B cell (primary cell): ENCODE results near the gene TIAM2. TPM values are rescaled to one million over a fixed set of nuclear protein-coding genes. Genes with fewer than 3 reads are reported as not detected.

ENCODE experiments used
- ATAC-seq: fragments of 200-7000 bp; cut with Tn5 transposase; one replicate; pipeline ENCODE4 v1.10.0; 2021; ENCODE audit warnings: low read depth, mild to moderate bottlenecking, moderate number of reproducible peaks, moderate library complexity
- CTCF ChIA-PET: fragments of 350-600 bp; sonication (Branson Sonifier 250); formaldehyde crosslinking; loops from one replicate; lab custom pipeline; 2021; ENCODE audit warnings: antibody characterized with exemption, inconsistent platforms; lab: Charles Lee
- POLR2A ChIA-PET: fragments of 350-600 bp; sonication (Branson Sonifier 250); formaldehyde crosslinking; loops from one replicate; lab custom pipeline; 2021; ENCODE audit warnings: antibody characterized with exemption; lab: Charles Lee
- DNase-seq: peaks from one replicate; pipeline ENCODE4 v3.0.0; 2013
- H2AFZ ChIP-seq: 2 replicates; pipeline ENCODE4 v1.6.1; 2012; ENCODE audit warnings: mild to moderate bottlenecking, low read depth, low read length; ENCODE audit not compliant: insufficient read depth, poor library complexity, severe bottlenecking
- H3K27ac ChIP-seq, 2 donors: 1 replicate in 1 of 2; 2 replicates in 1 of 2; pipeline ENCODE4 v1.5.1; 2012 to 2013; ENCODE audit warnings: low read length in 2 of 2, mild to moderate bottlenecking in 2 of 2, moderate library complexity in 1 of 2
- H3K27me3 ChIP-seq, 4 experiments: fragments of 200-600 bp in 1 of 4; sonication (generic) in 1 of 4; replicated peaks in 1 of 4; 1 replicate in 2 of 4; 2 replicates in 2 of 4; pipeline versions ENCODE4 v1.6.1 to v1.7.0; 2013 to 2016; ENCODE audit warnings: low read length in 3 of 4, mild to moderate bottlenecking in 2 of 4, mixed read lengths in 1 of 4, moderate library complexity in 1 of 4; ENCODE audit not compliant: insufficient read depth in 4 of 4, control insufficient read depth in 3 of 4; ENCODE audit errors: control extremely low read depth in 1 of 4
- H3K36me3 ChIP-seq, 2 experiments: replicated peaks in 1 of 2; 1 replicate in 1 of 2; 2 replicates in 1 of 2; pipeline versions ENCODE4 v1.6.1 to v1.7.1; 2013; ENCODE audit warnings: low read length in 1 of 2; ENCODE audit not compliant: insufficient read depth in 2 of 2, control insufficient read depth in 1 of 2; ENCODE audit errors: control extremely low read depth in 1 of 2, extremely low read depth in 1 of 2
- H3K4me1 ChIP-seq, 2 donors: fragments of 200-600 bp in 1 of 2; sonication (generic) in 1 of 2; 1 replicate in 1 of 2; 2 replicates in 1 of 2; pipeline versions ENCODE4 v1.5.1 to v1.6.1; 2013 to 2017; ENCODE audit warnings: low read length in 2 of 2; ENCODE audit not compliant: control insufficient read depth in 2 of 2, insufficient read depth in 2 of 2
- H3K4me2 ChIP-seq: replicated peaks from 2 replicates; pipeline ENCODE3; 2012; ENCODE audit warnings: mild to moderate bottlenecking, low read depth, low read length; ENCODE audit not compliant: poor library complexity, severe bottlenecking
- H3K4me3 ChIP-seq, 5 experiments: fragments of 200-600 bp in 1 of 5; sonication (generic) in 1 of 5; 1 replicate in 3 of 5; 2 replicates in 2 of 5; pipeline versions ENCODE4 v1.5.1 to v1.7.0; 2011 to 2016; ENCODE audit warnings: low read length in 4 of 5, mild to moderate bottlenecking in 4 of 5, low read depth in 2 of 5, control low read depth in 1 of 5, moderate library complexity in 1 of 5; ENCODE audit not compliant: insufficient read depth in 1 of 5; ENCODE audit errors: control extremely low read depth in 1 of 5, extremely low read depth in 1 of 5
- H3K79me2 ChIP-seq: fragments of 200-600 bp; sonication (generic); one replicate; pipeline ENCODE4 v1.6.0; 2016; ENCODE audit warnings: low read length; ENCODE audit not compliant: control insufficient read depth, insufficient read depth
- H3K9ac ChIP-seq: fragments of 200-600 bp; sonication (generic); 2 replicates; pipeline ENCODE4 v1.6.1; 2017; ENCODE audit warnings: mild to moderate bottlenecking, low read length, moderate library complexity
- H3K9me3 ChIP-seq, 3 donors: one replicate each; pipeline versions ENCODE4 v1.6.1 to v1.7.1; 2013; ENCODE audit warnings: low read length in 2 of 3; ENCODE audit not compliant: control insufficient read depth in 2 of 3, insufficient read depth in 1 of 3; ENCODE audit errors: control extremely low read depth in 1 of 3
- H4K20me1 ChIP-seq: 2 replicates; pipeline ENCODE4 v1.6.0; 2012; ENCODE audit warnings: mild to moderate bottlenecking, low read length; ENCODE audit not compliant: insufficient read depth, control insufficient read depth, poor library complexity, severe bottlenecking
- H3K27ac Mint-ChIP-seq: one replicate; pipeline ENCODE4 v1.8.0; 2021; ENCODE audit warnings: mixed read lengths
- H3K27me3 Mint-ChIP-seq: one replicate; pipeline ENCODE4 v1.8.0; 2021; ENCODE audit warnings: mixed read lengths
- H3K4me1 Mint-ChIP-seq: one replicate; pipeline ENCODE4 v1.8.0; 2021; ENCODE audit warnings: mixed read lengths
- H3K4me3 Mint-ChIP-seq: one replicate; pipeline ENCODE4 v1.8.0; 2021; ENCODE audit warnings: mixed read lengths
- H3K9me3 Mint-ChIP-seq: one replicate; pipeline ENCODE4 v1.8.0; 2022; ENCODE audit warnings: mixed read lengths; ENCODE audit not compliant: insufficient read depth
- EZH2 ChIP-seq: IDR thresholded peaks from 2 replicates; pipeline ENCODE4 v1.6.1; 2012; ENCODE audit warnings: borderline replicate concordance, low read depth, mild to moderate bottlenecking, moderate library complexity, low read length; ENCODE audit not compliant: insufficient read depth, poor library complexity, severe bottlenecking
- WGBS: methylation state at CpG from one replicate; pipeline ENCODE4 v1.1.5; 2013; ENCODE audit warnings: missing lambda C conversion rate; ENCODE audit not compliant: insufficient coverage; 5-methylcytosine and 5-hydroxymethylcytosine counted together
- intact Hi-C: fragments of 100-400 bp; cut with micrococcal nuclease; formaldehyde crosslinking; loops from one replicate; pipeline ENCODE4 v1.10.0; 2022
- polyA plus RNA-seq: library from polyadenylated mRNA; depleted of rRNA; stranded (reverse); fragments of >200 nt; gene quantifications from 2 replicates; pipeline ENCODE4 v1.2.3, GENCODE V29; 2012
- total RNA-seq, 2 donors: library from RNA; stranded (reverse); fragments of 120-200 nt in 1 of 2; gene quantifications; 1 replicate in 1 of 2; 2 replicates in 1 of 2; pipeline versions ENCODE4 v1.2.3 to v1.2.4, GENCODE V29; 2013 to 2022
- TF ChIP-seq, protein P1 (sequence below): fragments of 200-600 bp; IDR thresholded peaks from one replicate; pipeline ENCODE4 v1.8.0; 2022; ENCODE audit warnings: antibody characterized with exemption, mild to moderate bottlenecking

TIAM2 gene
- total and polyA plus RNA-seq, 2 donors (not counting 1 experiment from before 2014, with no cell fraction given): 13.1 to 18.8 TPM

DNA sequence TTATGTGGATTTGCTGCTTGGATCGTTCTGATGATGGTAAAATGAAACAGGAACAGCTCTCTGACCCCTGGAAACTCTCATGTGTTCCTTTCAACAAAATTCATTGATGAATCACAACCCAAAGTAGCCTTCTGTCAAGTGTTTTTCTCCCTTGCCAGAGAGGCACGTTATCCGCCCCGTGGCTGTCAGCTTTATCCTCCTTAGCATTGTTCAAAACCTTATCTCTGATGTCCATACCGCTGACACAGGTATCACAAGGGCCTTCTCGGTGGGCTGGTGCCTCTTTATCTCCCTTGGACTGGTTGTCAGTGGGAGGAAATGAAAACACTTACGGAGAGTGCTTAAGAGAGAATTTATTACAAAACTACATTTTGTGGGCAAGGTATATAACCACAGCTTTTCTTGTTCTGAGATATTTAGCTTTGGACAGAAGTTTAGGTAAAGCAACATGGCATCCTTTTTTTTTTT lies 84.9 kb downstream of the TIAM2 start:
- peaks cover 0 to 7% (median 0%) of the 10 kb centered on the region in 4 experiments for H3K27me3 ChIP-seq
- peak overlapping the region; percentile 6 for H2AFZ ChIP-seq

More for the DNA sequence above, 84.9 kb downstream of the TIAM2 start:
- no peaks in the 10 kb centered on the region for H3K9me3 Mint-ChIP-seq
- H3K4me3 Mint-ChIP-seq: no peak overlapping the region
- no peaks in the 10 kb centered on the region for H4K20me1 ChIP-seq
- no peaks in the 10 kb centered on the region for H3K27me3 Mint-ChIP-seq
- ChIA-PET POLR2A (no interaction called here), CTCF (no interaction called here)
- intact Hi-C loops: no loop called here
- no peaks in the 10 kb centered on the region for H3K36me3 ChIP-seq
- ATAC-seq: no peak
- no peak overlapping the region for H3K4me3 ChIP-seq
- TF ChIP-seq, protein P1, sequence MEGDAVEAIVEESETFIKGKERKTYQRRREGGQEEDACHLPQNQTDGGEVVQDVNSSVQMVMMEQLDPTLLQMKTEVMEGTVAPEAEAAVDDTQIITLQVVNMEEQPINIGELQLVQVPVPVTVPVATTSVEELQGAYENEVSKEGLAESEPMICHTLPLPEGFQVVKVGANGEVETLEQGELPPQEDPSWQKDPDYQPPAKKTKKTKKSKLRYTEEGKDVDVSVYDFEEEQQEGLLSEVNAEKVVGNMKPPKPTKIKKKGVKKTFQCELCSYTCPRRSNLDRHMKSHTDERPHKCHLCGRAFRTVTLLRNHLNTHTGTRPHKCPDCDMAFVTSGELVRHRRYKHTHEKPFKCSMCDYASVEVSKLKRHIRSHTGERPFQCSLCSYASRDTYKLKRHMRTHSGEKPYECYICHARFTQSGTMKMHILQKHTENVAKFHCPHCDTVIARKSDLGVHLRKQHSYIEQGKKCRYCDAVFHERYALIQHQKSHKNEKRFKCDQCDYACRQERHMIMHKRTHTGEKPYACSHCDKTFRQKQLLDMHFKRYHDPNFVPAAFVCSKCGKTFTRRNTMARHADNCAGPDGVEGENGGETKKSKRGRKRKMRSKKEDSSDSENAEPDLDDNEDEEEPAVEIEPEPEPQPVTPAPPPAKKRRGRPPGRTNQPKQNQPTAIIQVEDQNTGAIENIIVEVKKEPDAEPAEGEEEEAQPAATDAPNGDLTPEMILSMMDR: no peak
- no peak for TF ChIP-seq EZH2
- H3K27ac ChIP-seq: no peak overlapping the region
- H3K4me1 ChIP-seq: no peaks in the 10 kb centered on the region
- H3K9me3 ChIP-seq: no peaks in the 10 kb centered on the region
- peaks cover 9% of the 10 kb centered on the region for H3K4me1 Mint-ChIP-seq
- no peak overlapping the region for H3K4me2 ChIP-seq
- no peak overlapping the region for H3K9ac ChIP-seq
- H3K27ac Mint-ChIP-seq: no peak overlapping the region
- H3K79me2 ChIP-seq: no peaks in the 10 kb centered on the region
- no peak for DNase-seq
- WGBS: 33% methylated on average over 1 of the region's 7 CpGs
